ENCODE measurements around the gene CRTC2.
"Not testable (repeated sequence)": the region's sequence is repeated elsewhere in the genome, so short reads cannot be mapped to it uniquely, and the experiment has no call there.

CRTC2 gene

DNA sequence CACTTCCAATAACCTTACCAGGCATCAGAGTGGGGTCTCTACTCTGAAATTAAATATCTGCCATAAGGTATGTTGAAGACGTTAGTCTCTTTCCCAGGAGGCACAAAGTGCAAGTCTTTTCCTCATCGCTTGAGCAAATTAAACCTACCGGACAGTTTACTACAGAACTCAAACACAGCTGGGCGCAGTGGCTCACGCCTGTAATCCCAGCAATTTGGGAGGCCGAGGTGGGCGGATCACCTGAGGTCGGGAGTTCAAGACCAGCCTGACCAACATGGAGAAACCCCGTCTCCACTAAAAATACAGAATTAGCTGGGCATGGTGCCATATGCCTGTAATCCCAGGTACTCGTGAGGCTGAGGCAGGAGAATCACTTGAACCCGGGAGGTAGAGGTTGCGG is 20.7 kb upstream of the CRTC2 start:
- H3K9me2 ChIP-seq (replicated peaks; ENCODE audit: low read depth, low read length); H3K4me3 ChIP-seq (ENCODE audit: low read length, poor library complexity, severe bottlenecking); H3K27me3 ChIP-seq (ENCODE audit: insufficient read depth, low read length, poor library complexity, severe bottlenecking); H3K9ac ChIP-seq (ENCODE audit: low read depth, low read length, poor library complexity, severe bottlenecking); H3K9me3 ChIP-seq (ENCODE audit: insufficient read depth, low read depth, low read length); H3K36me3 ChIP-seq (ENCODE audit: insufficient read depth, low read length); H2AFZ ChIP-seq (ENCODE audit: low read length); H3F3A ChIP-seq (ENCODE audit: low read depth); H4K20me1 ChIP-seq (ENCODE audit: insufficient read depth, low read length, poor library complexity, severe bottlenecking): not testable (repeated sequence)
- Histone ChIP-seq H3K79me2 (ENCODE audit: insufficient read depth, low read length) (peaks cover 31% of the 10 kb centered on the region), H3K4me2 (ENCODE audit: low read depth, low read length, poor library complexity, severe bottlenecking) (peak overlapping the region; percentile 78), H3K4me1 (ENCODE audit: insufficient read depth, low read length, poor library complexity, severe bottlenecking) (peaks cover 21% of the 10 kb centered on the region)

GRCh38 chr1:153978274-153978909 is 20.0 kb upstream of the CRTC2 start:
- H4K20me1 ChIP-seq (ENCODE audit: insufficient read depth, low read length, poor library complexity, severe bottlenecking) = peaks cover 8% of the 10 kb centered on the region
- peak overlapping the region; percentile 96 for H3K9ac ChIP-seq (ENCODE audit: low read depth, low read length, poor library complexity, severe bottlenecking)
- H3K9me2 ChIP-seq (replicated peaks; ENCODE audit: low read depth, low read length) = no peaks in the 10 kb centered on the region
- peak overlapping the region; percentile 96 for H2AFZ ChIP-seq (ENCODE audit: low read length)
- H3F3A ChIP-seq (ENCODE audit: low read depth) = no peaks in the 10 kb centered on the region
- peaks cover 21% of the 10 kb centered on the region for H3K4me1 ChIP-seq (ENCODE audit: insufficient read depth, low read length, poor library complexity, severe bottlenecking)
- peaks cover 31% of the 10 kb centered on the region for H3K79me2 ChIP-seq (ENCODE audit: insufficient read depth, low read length)
- TF ChIP-seq CTCF (conservative IDR thresholded peaks at IDR 0.05; ENCODE audit: low read length) (no peak), EZH2phosphoT487 (IDR thresholded peaks at IDR 0.05; ENCODE audit: borderline replicate concordance) (no peak)
- H3K4me2 ChIP-seq (ENCODE audit: low read depth, low read length, poor library complexity, severe bottlenecking) = peak overlapping the region; percentile 78
- H3K36me3 ChIP-seq (ENCODE audit: insufficient read depth, low read length) = peaks cover 12% of the 10 kb centered on the region; the same call in 1 of the 2 replicates
- peak overlapping the region; percentile 98 for H3K4me3 ChIP-seq (ENCODE audit: low read length, poor library complexity, severe bottlenecking)
- no peaks in the 10 kb centered on the region for H3K27me3 ChIP-seq (ENCODE audit: insufficient read depth, low read length, poor library complexity, severe bottlenecking)
- H3K9me3 ChIP-seq (ENCODE audit: insufficient read depth, low read depth, low read length) = no peaks in the 10 kb centered on the region

DNA sequence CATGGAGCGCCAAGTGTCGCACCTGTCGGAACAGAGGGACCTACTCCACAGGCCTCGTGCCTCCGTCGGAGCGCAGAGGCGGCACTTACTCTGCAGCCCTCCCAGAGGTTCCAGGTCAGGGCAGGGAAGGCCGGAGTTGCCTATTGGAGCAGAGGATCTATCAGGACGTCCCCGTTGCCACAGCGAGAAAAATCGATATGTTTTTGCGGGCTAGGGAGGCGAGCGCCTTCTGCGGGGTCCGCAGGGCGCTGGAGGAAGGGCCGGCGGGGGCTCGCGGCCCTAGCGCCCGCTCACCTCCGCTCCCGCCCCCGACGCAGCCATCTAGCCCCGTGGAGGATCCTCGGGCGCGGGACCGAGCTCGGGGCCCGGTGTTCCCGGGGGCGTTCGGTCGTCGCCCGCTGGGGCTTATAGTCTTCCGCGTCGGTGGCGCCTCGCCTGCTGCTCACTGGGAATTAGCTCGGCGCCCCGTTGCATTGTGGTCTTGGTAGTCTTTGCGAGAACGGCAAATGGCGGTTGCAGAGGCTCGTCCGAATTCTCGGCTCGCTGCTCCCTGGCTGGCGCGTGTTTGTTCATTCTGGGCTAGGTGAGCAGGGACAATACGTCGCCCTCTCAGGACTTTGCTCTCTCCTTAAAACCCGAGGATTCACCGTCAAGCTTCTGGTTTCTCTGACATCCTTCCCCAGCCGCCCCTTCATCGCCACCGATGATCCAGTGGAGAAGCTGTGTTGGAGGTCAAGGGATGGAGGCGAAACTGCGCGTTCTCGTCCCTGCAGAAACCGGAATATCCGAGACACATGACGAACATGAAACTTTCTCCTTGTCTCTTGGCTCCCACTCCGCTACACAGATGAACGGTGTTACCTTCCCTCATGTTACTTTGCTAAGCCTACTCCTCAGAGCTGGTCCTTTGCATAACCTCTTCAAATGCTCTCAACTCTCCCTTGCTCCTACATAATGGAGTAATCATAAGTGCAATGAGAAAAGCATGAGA is 19.1 kb upstream of the CRTC2 start, which contains the start of gene JTB:
JTB (minus strand) TSS at position 425 of the 991 bp plus-strand sequence; CDS start at position 3, 422 bp downstream.
- Histone ChIP-seq H3F3A (ENCODE audit: low read depth) (no peaks in the 10 kb centered on the region), H3K79me2 (ENCODE audit: insufficient read depth, low read length) (peaks cover 31% of the 10 kb centered on the region), H3K9me2 (replicated peaks; ENCODE audit: low read depth, low read length) (no peaks in the 10 kb centered on the region), H2AFZ (ENCODE audit: low read length) (peak within 1 kb of the TSS; percentile 96), H3K9ac (ENCODE audit: low read depth, low read length, poor library complexity, severe bottlenecking) (peak within 1 kb of the TSS; percentile 96), H3K36me3 (ENCODE audit: insufficient read depth, low read length) (peaks cover 12% of the 10 kb centered on the region; the same call in 1 of the 2 replicates), H3K4me3 (ENCODE audit: low read length, poor library complexity, severe bottlenecking) (peak within 1 kb of the TSS; percentile 98), H3K9me3 (ENCODE audit: insufficient read depth, low read depth, low read length) (no peaks in the 10 kb centered on the region), H3K4me2 (ENCODE audit: low read depth, low read length, poor library complexity, severe bottlenecking) (peak within 1 kb of the TSS; percentile 78), H3K27me3 (ENCODE audit: insufficient read depth, low read length, poor library complexity, severe bottlenecking) (no peaks in the 10 kb centered on the region), H4K20me1 (ENCODE audit: insufficient read depth, low read length, poor library complexity, severe bottlenecking) (peaks cover 8% of the 10 kb centered on the region), H3K4me1 (ENCODE audit: insufficient read depth, low read length, poor library complexity, severe bottlenecking) (peaks cover 21% of the 10 kb centered on the region)
- TF ChIP-seq CTCF (conservative IDR thresholded peaks at IDR 0.05; ENCODE audit: low read length) = no peak
- no peak for TF ChIP-seq EZH2phosphoT487 (IDR thresholded peaks at IDR 0.05; ENCODE audit: borderline replicate concordance)
